Measurements from ENCODE around the gene MCM3AP.
"Not testable (repeated sequence)": the region's sequence is repeated elsewhere in the genome, so short reads cannot be mapped to it uniquely, and the experiment has no call there.

MCM3AP gene

DNA sequence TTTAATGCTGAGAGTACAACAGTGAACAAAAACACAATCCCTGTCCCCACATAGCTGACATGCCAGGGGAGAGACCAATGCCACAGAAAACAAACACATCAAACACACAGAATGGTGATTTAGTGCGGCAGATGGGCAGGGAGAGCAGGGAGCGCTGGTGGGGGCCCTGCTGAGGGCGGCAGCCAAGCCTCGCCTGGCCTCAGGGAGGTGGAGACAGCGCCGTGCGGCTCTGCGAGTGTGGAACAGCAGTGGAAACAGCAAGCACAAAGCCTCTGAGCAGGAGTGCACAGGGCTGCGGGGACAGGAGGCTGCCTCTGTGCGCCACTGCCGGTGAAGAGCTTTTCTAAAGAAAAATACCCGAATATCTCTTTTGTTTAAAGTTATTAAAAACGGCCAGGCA, 17.0 kb downstream of the MCM3AP start:
- DNase-seq = no peak

GRCh38 chr21:46266946-46267345, 18.5 kb downstream of the MCM3AP start:
- no peak for DNase-seq

- DNase-seq = no peak
Measured at GRCh38 chr21:46265736-46266525, 19.5 kb downstream of the MCM3AP start.

- no peak for DNase-seq
Measured at GRCh38 chr21:46264690-46265144, 20.7 kb downstream of the MCM3AP start.

GRCh38 chr21:46264046-46264689, 21.2 kb downstream of the MCM3AP start:
- DNase-seq = no peak

- no peak for DNase-seq
Measured at GRCh38 chr21:46256501-46256994, 28.9 kb downstream of the MCM3AP start.

DNA sequence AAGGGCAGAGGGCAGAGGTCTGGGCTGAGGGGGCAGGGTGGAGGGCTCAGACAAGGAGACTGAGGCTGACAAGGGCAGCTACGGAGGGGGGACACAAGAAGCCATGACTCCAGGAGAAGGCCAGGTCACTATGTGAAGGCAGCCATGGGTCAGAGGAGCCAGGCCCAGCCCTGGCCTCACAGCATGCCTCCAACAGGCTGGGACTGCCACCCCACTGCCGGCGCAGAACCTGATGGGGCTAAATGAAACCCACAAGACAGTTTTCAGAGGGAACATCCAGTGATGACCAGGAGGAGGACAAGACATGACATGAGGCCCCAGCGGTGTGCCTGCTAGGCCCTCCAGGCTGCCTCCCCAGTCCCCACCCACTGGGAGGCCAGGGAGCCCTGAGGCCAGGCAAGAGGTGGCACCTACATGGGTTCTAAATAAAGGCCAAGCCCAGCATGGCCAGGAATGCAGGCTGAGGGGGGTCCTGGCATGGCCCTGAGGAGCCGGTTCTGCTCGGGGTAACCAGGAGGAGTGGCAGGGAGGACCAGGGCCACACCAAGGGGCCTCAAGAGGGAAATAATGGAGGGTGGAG, 29.6 kb downstream of the MCM3AP start:
- no peak for DNase-seq

DNA sequence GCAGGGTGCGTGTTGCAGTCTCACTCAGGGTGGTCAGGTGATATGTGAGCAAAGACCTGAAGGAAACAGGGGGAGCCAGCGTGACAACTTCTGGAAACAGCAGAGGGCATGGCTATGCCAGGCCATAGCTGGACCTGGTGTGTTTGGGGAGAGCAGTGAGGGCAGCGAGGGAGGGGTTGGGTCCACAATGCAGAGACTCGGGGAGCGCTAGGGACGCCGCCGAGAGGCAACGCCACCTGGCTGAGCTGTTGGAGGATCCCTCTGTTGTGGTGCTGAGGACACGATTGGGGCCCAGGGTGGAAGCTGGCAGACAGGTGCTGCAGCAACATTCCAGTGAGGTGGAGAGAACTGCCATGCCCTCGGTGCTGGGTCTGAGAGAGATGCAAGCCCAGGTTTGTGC, 30.2 kb downstream of the MCM3AP start:
- DNase-seq = no peak

- no peak for DNase-seq
Measured at GRCh38 chr21:46254208-46254975, 31.0 kb downstream of the MCM3AP start.

DNA sequence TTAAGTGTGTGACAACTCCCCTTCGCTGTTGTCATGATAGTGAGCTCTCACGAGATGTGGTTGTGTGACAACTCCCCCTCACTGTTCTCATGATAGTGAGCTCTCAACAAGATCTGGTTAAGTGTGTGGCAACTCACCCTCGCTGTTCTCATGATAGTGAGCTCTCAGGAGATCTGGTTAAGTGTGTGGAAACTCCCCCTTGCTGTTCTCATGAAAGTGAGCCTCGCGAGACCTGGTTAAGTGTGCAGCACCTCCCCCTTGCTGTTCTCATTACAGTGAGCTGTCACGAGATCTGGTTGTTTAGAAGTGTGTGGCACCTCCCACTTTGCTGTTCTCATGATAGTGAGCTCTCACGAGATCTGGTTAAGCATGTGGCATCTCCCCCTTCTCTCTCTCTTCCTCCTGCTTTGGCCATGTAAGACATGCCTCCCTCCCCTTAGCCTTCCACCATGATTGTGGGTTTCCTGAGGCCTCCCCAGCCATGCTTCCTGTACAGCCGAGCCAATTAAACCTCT, 31.7 kb downstream of the MCM3AP start:
- peak; percentile 12 for DNase-seq

DNA sequence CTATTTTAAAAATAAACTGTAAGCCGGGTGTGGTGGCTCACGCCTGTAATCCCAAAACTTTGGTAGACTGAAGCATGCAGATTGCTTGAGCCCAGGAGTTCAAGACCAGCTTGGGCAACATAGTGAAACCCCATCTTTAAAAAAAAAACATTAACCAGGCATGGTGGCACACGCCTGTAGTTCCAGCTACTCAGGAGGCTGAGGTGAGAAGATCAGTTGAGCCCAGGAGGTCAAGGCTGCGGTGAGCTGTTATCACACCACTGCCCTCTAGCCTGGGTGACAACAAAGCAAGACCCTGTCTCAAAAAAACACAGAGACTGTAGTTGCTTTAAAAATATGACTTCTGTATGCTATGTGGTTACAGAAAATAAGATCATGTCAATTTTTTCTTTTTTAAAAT, 32.6 kb downstream of the MCM3AP start:
- DNase-seq = no peak

GRCh38 chr21:46250146-46250725, 35.2 kb downstream of the MCM3AP start:
- no peak for DNase-seq

- DNase-seq = no peak
Measured at GRCh38 chr21:46248827-46249226, 36.6 kb downstream of the MCM3AP start.

- no peak for DNase-seq
Measured at GRCh38 chr21:46248422-46248782, 37.0 kb downstream of the MCM3AP start.

DNA sequence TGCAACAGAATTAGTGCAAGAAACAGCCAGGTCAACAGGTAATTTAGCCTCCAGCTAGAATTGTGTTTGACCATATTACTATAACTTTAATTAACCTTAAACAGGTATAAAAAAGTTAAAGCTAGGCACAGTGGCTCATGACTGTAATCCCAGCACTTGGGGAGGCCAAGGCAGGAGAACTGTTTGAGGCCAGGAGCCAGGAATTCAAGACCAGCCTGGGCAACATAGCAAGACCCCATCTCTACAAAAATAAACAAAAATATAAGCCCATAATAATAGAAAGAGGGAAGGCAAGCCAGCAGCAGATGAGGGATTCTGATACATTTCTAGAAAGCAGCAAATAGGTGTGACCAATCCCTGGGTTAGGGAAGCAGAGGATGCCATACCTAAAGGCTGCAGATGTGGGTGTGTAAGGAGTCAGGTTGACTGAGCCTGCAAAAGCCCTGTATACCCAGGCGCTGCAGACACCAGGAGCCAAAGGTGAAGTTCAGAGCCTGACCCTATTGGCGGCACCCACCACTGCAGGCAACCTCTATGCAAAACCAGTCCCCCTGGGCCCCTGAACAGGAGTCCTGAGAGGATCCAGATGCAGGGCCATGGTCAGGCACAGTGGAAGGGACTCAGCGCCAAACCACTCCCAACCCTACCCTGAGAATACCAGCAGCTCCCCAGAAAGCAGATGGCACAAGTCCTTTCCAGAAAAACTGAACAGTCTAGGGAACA, 37.6 kb downstream of the MCM3AP start:
- DNase-seq = no peak

- DNase-seq = no peak
Measured at GRCh38 chr21:46246345-46246744, 39.1 kb downstream of the MCM3AP start.

- DNase-seq = no peak
Measured at GRCh38 chr21:46245213-46245915, 40.0 kb downstream of the MCM3AP start.

DNA sequence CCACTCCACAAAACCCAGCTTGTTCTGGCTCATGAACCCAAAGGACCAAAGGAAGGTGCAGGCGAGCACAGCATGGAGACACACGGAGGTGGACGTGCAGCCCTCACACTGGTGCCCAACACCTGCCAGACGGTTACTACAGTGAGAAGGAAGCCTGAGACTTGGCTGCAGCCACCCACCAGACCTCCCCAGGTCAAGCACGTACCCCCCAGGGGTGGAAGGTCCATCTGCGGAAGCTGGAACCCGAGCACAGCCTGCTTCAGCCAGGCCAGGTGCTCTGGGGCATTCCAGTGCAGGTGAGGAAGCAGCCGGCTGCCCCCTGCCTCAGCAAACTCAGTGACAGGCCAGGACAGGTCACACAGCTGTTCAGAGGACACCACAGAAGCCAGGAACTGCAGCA, 40.8 kb downstream of the MCM3AP start:
- no peak for DNase-seq

GRCh38 chr21:46243960-46244361, 41.5 kb downstream of the MCM3AP start:
- DNase-seq = no peak

GRCh38 chr21:46243325-46243724, 42.1 kb downstream of the MCM3AP start:
- DNase-seq = no peak

GRCh38 chr21:46241577-46241976, 43.8 kb downstream of the MCM3AP start:
- not testable (repeated sequence) for DNase-seq

Measured in NCI-H2171 treated with DMSO at 0.1 percent for 48 hours (cell line).